Smooth muscle cell (in vitro differentiated cells): ENCODE measurements around the gene THEMIS. TPM values are rescaled to one million over a fixed set of nuclear protein-coding genes. Genes with fewer than 3 reads are reported as not detected.
"Not testable (repeated sequence)": the region's sequence is repeated elsewhere in the genome, so short reads cannot be mapped to it uniquely, and the experiment has no call there.

Experiments used
- DNase-seq: peaks from one replicate; lab custom pipeline; 2025; ENCODE audit not compliant: unreplicated experiment; lab: John Stamatoyannopoulos, UW
- H2AFZ ChIP-seq: fragments of 200-600 bp; sonication (generic); 2 replicates; pipeline ENCODE4 v1.6.0; 2016; ENCODE audit warnings: antibody characterized with exemption, low read depth, mild to moderate bottlenecking
- H3F3A ChIP-seq: fragments of 200-600 bp; sonication (generic); 2 replicates; pipeline ENCODE4 v1.6.0; 2017; ENCODE audit warnings: antibody characterized with exemption, low read depth
- H3K27ac ChIP-seq: fragments of 200-600 bp; sonication (generic); 2 replicates; pipeline ENCODE4 v1.5.1; 2016; ENCODE audit warnings: low read depth, mild to moderate bottlenecking
- H3K27me3 ChIP-seq: fragments of 200-600 bp; sonication (generic); 2 replicates; pipeline ENCODE4 v1.6.1; 2016; ENCODE audit warnings: low read depth, mild to moderate bottlenecking
- H3K36me3 ChIP-seq: fragments of 200-600 bp; sonication (generic); 2 replicates; pipeline ENCODE4 v1.5.1; 2016; ENCODE audit warnings: low read depth
- H3K4me1 ChIP-seq: fragments of 200-600 bp; sonication (generic); 2 replicates; pipeline ENCODE4 v1.5.1; 2016; ENCODE audit warnings: low read depth
- H3K4me2 ChIP-seq: fragments of 200-600 bp; sonication (generic); 2 replicates; pipeline ENCODE4 v1.6.0; 2016; ENCODE audit warnings: mild to moderate bottlenecking
- H3K4me3 ChIP-seq: fragments of 200-600 bp; sonication (generic); 2 replicates; pipeline ENCODE4 v1.5.1; 2016; ENCODE audit warnings: mild to moderate bottlenecking
- H3K79me2 ChIP-seq: fragments of 200-600 bp; sonication (generic); 2 replicates; pipeline ENCODE4 v1.6.0; 2016; ENCODE audit warnings: low read depth, mild to moderate bottlenecking
- H3K9ac ChIP-seq: fragments of 200-600 bp; sonication (generic); 2 replicates; pipeline ENCODE4 v1.6.0; 2016; ENCODE audit warnings: low read depth
- H3K9me3 ChIP-seq: fragments of 200-600 bp; sonication (generic); replicated peaks from 2 replicates; pipeline ENCODE4 v1.5.1; 2016; ENCODE audit warnings: low read depth
- H4K20me1 ChIP-seq: fragments of 200-600 bp; sonication (generic); 2 replicates; pipeline ENCODE4 v1.6.0; 2016; ENCODE audit warnings: low read depth
- WGBS: methylation state at CpG from one replicate; pipeline ENCODE4 v1.1.7; 2016; ENCODE audit warnings: low lambda C conversion rate; 5-methylcytosine and 5-hydroxymethylcytosine counted together
- polyA plus RNA-seq: library from polyadenylated mRNA; unstranded; fragments of >200 nt; fragmentation: Nextera tagmentation; extraction: Ambion mirVana; gene quantifications from 2 replicates; pipeline ENCODE4 v1.2.1, GENCODE V29; 2016
- total RNA-seq: library from RNA; depleted of rRNA; stranded (reverse); fragments of >200 nt; gene quantifications from 2 replicates; pipeline ENCODE4 v1.2.3, GENCODE V29; 2014
- TF ChIP-seq, protein P1 (sequence below): fragments of 200-600 bp; sonication (generic); IDR thresholded peaks from 2 replicates; pipeline ENCODE4 v1.5.1; 2017; ENCODE audit warnings: borderline replicate concordance, mild to moderate bottlenecking, antibody characterized with exemption; ENCODE audit not compliant: insufficient read depth, poor library complexity, severe bottlenecking

THEMIS gene
- total and polyA plus RNA-seq, 2 experiments from 2014 or later, result not detected

DNA sequence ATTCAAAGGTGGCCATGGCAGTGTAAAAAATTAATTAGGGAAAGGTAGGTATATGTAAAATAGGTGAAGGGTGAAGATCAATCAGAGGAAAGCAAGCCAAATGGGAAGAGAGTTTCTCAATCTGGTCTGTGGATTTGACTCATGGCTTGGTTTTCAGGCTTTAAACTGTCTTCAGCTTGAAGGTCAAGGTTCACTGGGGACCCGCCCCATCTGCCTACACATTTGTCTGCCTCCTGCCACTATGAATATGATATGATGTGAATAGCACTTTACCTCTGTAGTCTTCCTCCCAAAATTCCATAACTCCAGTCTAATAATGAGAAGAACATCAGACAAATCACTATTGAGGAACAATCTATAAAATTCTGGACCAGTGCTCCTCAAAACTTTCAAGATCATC is 32.3 kb upstream of the THEMIS start:
- Histone ChIP-seq H2AFZ (no peak overlapping the region), H3K9me3 (no peaks in the 10 kb centered on the region), H3K9ac (no peak overlapping the region), H3K79me2 (no peaks in the 10 kb centered on the region), H3K4me1 (no peaks in the 10 kb centered on the region), H3K27me3 (no peaks in the 10 kb centered on the region), H3K27ac (no peak overlapping the region), H4K20me1 (no peaks in the 10 kb centered on the region), H3K4me3 (no peak overlapping the region), H3F3A (no peaks in the 10 kb centered on the region), H3K36me3 (no peaks in the 10 kb centered on the region), H3K4me2 (no peak overlapping the region)
- WGBS, result 100% methylated on average over 1 of the region's 1 CpG
- TF ChIP-seq, protein P1, sequence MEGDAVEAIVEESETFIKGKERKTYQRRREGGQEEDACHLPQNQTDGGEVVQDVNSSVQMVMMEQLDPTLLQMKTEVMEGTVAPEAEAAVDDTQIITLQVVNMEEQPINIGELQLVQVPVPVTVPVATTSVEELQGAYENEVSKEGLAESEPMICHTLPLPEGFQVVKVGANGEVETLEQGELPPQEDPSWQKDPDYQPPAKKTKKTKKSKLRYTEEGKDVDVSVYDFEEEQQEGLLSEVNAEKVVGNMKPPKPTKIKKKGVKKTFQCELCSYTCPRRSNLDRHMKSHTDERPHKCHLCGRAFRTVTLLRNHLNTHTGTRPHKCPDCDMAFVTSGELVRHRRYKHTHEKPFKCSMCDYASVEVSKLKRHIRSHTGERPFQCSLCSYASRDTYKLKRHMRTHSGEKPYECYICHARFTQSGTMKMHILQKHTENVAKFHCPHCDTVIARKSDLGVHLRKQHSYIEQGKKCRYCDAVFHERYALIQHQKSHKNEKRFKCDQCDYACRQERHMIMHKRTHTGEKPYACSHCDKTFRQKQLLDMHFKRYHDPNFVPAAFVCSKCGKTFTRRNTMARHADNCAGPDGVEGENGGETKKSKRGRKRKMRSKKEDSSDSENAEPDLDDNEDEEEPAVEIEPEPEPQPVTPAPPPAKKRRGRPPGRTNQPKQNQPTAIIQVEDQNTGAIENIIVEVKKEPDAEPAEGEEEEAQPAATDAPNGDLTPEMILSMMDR, result no peak
- no peak for DNase-seq

DNA sequence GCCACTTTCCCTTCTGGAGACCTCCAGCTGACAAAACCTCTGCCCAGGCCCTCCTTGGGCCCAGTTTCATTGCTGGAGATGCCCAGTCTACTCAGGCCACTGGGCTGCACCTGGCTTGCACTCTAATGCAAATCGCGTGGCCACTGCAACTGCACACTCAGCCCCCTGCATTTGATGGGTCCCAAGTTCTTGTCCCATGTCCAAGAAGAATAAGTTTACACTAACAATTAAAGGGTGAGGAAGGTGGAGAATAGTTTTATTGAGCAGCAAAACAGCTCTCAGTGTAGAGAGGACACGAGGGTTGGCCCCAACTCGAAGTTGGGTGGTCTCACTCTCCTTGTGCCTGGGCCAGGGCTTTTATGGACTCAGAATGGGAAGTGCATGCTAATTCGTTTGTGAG is 31.9 kb upstream of the THEMIS start:
- Histone ChIP-seq H2AFZ (no peak overlapping the region), H3K4me2 (no peak overlapping the region), H3K9ac (no peak overlapping the region), H3K9me3 (no peaks in the 10 kb centered on the region), H3K27me3 (no peaks in the 10 kb centered on the region), H3K79me2 (no peaks in the 10 kb centered on the region), H3K4me1 (no peaks in the 10 kb centered on the region), H4K20me1 (no peaks in the 10 kb centered on the region), H3F3A (no peaks in the 10 kb centered on the region), H3K36me3 (no peaks in the 10 kb centered on the region), H3K4me3 (no peak overlapping the region), H3K27ac (no peak overlapping the region)
- 89% methylated on average over 5 of the region's 5 CpGs for WGBS
- TF ChIP-seq, protein P1, result no peak
- DNase-seq, result no peak

DNA sequence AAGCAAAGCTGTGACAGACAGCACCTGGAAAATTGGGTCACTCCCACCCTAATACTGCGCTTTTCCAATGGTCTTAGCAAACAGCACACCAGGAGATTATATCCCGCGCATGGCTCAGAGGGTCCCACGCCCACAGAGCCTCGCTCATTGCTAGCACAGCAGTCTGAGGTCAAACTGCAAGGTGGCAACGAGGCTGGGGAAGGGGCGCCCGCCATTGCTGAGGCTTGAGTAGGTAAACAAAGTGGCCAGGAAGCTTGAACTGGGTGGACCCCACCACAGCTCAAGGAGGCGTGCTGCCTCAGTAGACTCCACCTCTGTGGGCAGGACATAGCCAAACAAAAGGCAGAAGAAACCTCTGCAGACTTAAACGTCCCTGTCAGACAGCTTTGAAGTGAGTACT is 25.6 kb upstream of the THEMIS start:
- not testable (repeated sequence) for H3K4me2 ChIP-seq, H2AFZ ChIP-seq, H3K27ac ChIP-seq, H3K9ac ChIP-seq, H3F3A ChIP-seq, H3K79me2 ChIP-seq, H3K36me3 ChIP-seq, H4K20me1 ChIP-seq, H3K4me1 ChIP-seq, H3K9me3 ChIP-seq, DNase-seq, H3K4me3 ChIP-seq, H3K27me3 ChIP-seq
- 90% methylated on average over 10 of the region's 10 CpGs for WGBS

DNA sequence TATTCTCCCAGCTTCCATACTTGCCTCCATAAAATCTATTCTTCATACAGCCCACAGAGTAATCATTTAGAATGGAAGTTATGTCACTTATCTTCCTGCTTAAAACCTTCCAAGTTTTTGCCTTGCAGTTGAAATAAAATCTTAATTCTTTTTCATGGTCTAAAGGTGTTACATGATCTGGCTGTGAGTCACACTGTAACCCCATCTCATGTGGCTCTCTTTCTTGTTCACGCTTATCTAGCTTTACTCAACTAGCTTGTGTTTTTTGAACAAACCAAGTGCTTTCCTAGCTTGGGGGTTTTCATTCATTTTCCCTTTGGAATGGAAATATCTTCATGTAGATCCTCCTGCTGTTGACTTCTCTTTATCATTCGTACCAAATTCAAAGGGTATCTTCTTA is 23.6 kb upstream of the THEMIS start:
- TF ChIP-seq, protein P1, result no peak
- no peak overlapping the region for H3K27ac ChIP-seq
- no peaks in the 10 kb centered on the region for H3K9me3 ChIP-seq
- H3K4me2 ChIP-seq, result no peak overlapping the region
- H4K20me1 ChIP-seq, result no peaks in the 10 kb centered on the region
- no peak overlapping the region for H2AFZ ChIP-seq
- H3K9ac ChIP-seq, result no peak overlapping the region
- H3K4me1 ChIP-seq, result no peaks in the 10 kb centered on the region
- H3F3A ChIP-seq, result no peaks in the 10 kb centered on the region
- WGBS, result 84% methylated on average over 2 of the region's 2 CpGs
- no peaks in the 10 kb centered on the region for H3K36me3 ChIP-seq
- no peak for DNase-seq
- no peak overlapping the region for H3K4me3 ChIP-seq
- no peaks in the 10 kb centered on the region for H3K79me2 ChIP-seq
- no peaks in the 10 kb centered on the region for H3K27me3 ChIP-seq
